Upper lobe of left lung (tissue), 6 donors: ENCODE results near the gene KIF22. TPM values are rescaled to one million over a fixed set of nuclear protein-coding genes. Genes with fewer than 3 reads are reported as not detected.
A peak's percentile ranks its signal among the peaks of the same experiment; 100 is the strongest.

Experiments used
- ATAC-seq, 2 donors: fragments of 200-7000 bp; cut with Tn5 transposase; one replicate each; pipeline ENCODE4 v1.9.1; 2022; ENCODE audit warnings: mild to moderate bottlenecking in 2 of 2, moderate library complexity in 2 of 2; ENCODE audit not compliant: low FRiP score in 2 of 2
- DNase-seq, 2 donors: peaks; one replicate each; pipeline ENCODE4 v3.0.0-alpha.2; 2019 to 2020
- H3K27ac ChIP-seq, 4 donors: fragments of 200-600 bp; sonication (generic); one replicate each; pipeline ENCODE4 v1.5.1; 2016 to 2019
- H3K27me3 ChIP-seq, 4 donors: fragments of 200-600 bp; sonication (generic); one replicate each; pipeline ENCODE4 v1.5.1; 2017 to 2019
- H3K36me3 ChIP-seq, 4 donors: fragments of 200-600 bp; sonication (generic); one replicate each; pipeline ENCODE4 v1.5.1; 2016 to 2019
- H3K4me1 ChIP-seq, 4 donors: fragments of 200-600 bp; sonication (generic); one replicate each; pipeline ENCODE4 v1.5.1; 2018 to 2019
- H3K4me3 ChIP-seq, 4 donors: fragments of 200-600 bp; sonication (generic); one replicate each; pipeline ENCODE4 v1.5.1; 2017 to 2019; ENCODE audit warnings: mild to moderate bottlenecking in 2 of 4, moderate library complexity in 1 of 4
- H3K9me3 ChIP-seq, 4 donors: fragments of 200-600 bp; sonication (generic); one replicate each; pipeline ENCODE4 v1.5.1; 2018 to 2019
- CTCF ChIP-seq, 6 experiments: fragments of 450-650 bp in 4 of 6; fragments of 200-600 bp in 2 of 6; sonication (generic) in 2 of 6; IDR thresholded peaks; one replicate each; pipeline ENCODE4 v1.5.1; 2016 to 2019; ENCODE audit warnings: antibody characterized with exemption in 6 of 6
- EP300 ChIP-seq, 4 donors: sonication (generic); formaldehyde crosslinking; IDR thresholded peaks; one replicate each; pipeline ENCODE4 v1.5.1; 2017; ENCODE audit warnings: antibody characterized with exemption in 4 of 4, control low read depth in 2 of 4
- POLR2A ChIP-seq, 4 donors: fragments of 450-650 bp; IDR thresholded peaks; one replicate each; pipeline ENCODE4 v1.5.1; 2016 to 2017; ENCODE audit warnings: antibody characterized with exemption in 4 of 4, mild to moderate bottlenecking in 2 of 4
- POLR2AphosphoS5 ChIP-seq, 2 donors: sonication (generic); formaldehyde crosslinking; IDR thresholded peaks; one replicate each; pipeline ENCODE4 v1.5.1; 2017; ENCODE audit warnings: antibody characterized with exemption in 2 of 2
- WGBS, 2 donors: methylation state at CpG; one replicate each; pipeline ENCODE4 v1.1.5; 2017 to 2018; 5-methylcytosine and 5-hydroxymethylcytosine counted together
- total RNA-seq, 6 donors: library from RNA; depleted of rRNA in 4 of 6; stranded (reverse); fragments of >200 nt in 4 of 6; gene quantifications; one replicate each; pipeline versions ENCODE4 v1.1.0 to v1.2.1, GENCODE V29; 2016 to 2021
- donor health status: DM: no; HTN: no; CAD: no; lungs with moderate emphysema.
- donor health status: DM: no; HTN: yes; CAD: no; lungs with severe emphysema.

KIF22 gene
- total RNA-seq, 6 donors from 2014 or later = 9.1 to 43.5 (median 26.6) TPM

- WGBS, 2 donors = 0% methylated on average over 22 to 23 of the region's 103 CpGs
- Histone ChIP-seq H3K9me3 (no peaks in the 10 kb centered on the region), H3K4me1 (peaks cover 33 to 46% (median 42%) of the 10 kb centered on the region in 4 donors), H3K27ac (peak overlapping the region; percentile 96 to 97 (median 97)), H3K36me3 (peaks cover 2 to 23% (median 17%) of the 10 kb centered on the region in 4 donors), H3K4me3 (peak overlapping the region; percentile 63 to 93 (median 83)), H3K27me3 (no peaks in the 10 kb centered on the region)
- ATAC-seq (peak; percentile 94 to 97), DNase-seq (peak; percentile 98 to 99)
- TF ChIP-seq EP300 (IDR thresholded peaks at IDR 0.05) = peak in 1 of 4 donors; percentile 82
- peak; percentile 97 to 99 for TF ChIP-seq POLR2AphosphoS5 (IDR thresholded peaks at IDR 0.05)
- peak in 3 of 4 donors; percentile 71 to 95 (median 79) for TF ChIP-seq POLR2A (IDR thresholded peaks at IDR 0.05)
- TF ChIP-seq CTCF (IDR thresholded peaks at IDR 0.05) = peak in 4 of 6 experiments; percentile 18 to 56 (median 36)
Measured at GRCh38 chr16:29805232-29806098, 14.9 kb downstream of the KIF22 start.

DNA sequence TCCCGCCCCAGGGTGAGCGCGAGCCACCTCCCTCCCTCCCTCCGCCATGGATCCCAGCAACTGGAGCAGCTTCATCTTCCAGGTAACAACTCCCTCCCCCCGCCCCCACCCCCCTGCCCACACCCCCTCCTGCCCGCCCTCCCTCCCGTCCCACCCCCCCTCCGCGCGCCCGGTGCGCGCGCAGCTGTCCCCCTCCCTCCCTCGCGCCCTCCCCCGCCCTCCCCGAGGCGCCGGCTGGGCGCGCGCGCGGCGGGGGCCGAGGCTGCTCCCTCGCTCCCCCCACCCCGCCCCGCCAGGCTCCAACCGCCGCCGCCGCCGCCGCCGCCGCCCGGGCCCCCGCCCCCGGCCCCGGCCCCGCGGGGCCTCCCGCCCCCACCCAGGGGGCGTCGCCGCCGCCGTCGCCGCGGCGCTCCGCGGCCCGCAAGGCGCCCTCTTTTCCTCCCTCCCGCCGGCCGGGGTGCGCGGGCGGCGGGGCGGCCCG, 15.6 kb downstream of the KIF22 start, which contains the start of gene MAZ:
Gene MAZ, plus strand, starts transcription at position 431 of the 481 bp plus-strand sequence. CDS start 173 bp downstream, outside the sequence.
- ATAC-seq = peak in 1 of 2 donors; percentile 3
- H3K4me3 ChIP-seq = peak within 1 kb of the TSS; percentile 63 to 93 (median 83)
- peaks cover 39 to 52% (median 48%) of the 10 kb centered on the region in 4 donors for H3K4me1 ChIP-seq
- no peaks in the 10 kb centered on the region for H3K9me3 ChIP-seq
- peak in 1 of 2 donors; percentile 95 for DNase-seq
- no CpG with 5 or more reads among the region's 67 CpGs for WGBS, 2 donors
- peak within 1 kb of the TSS; percentile 96 to 97 (median 97) for H3K27ac ChIP-seq
- H3K36me3 ChIP-seq = peaks cover 2 to 21% (median 17%) of the 10 kb centered on the region in 4 donors
- no peak for TF ChIP-seq POLR2AphosphoS5 (IDR thresholded peaks at IDR 0.05)
- TF ChIP-seq CTCF (IDR thresholded peaks at IDR 0.05) = no peak
- no peak for TF ChIP-seq POLR2A (IDR thresholded peaks at IDR 0.05)
- no peak for TF ChIP-seq EP300 (IDR thresholded peaks at IDR 0.05)
- no peaks in the 10 kb centered on the region for H3K27me3 ChIP-seq

GRCh38 chr16:29806641-29807425, 16.3 kb downstream of the KIF22 start:
- TF ChIP-seq POLR2AphosphoS5 (IDR thresholded peaks at IDR 0.05) = no peak
- TF ChIP-seq CTCF (IDR thresholded peaks at IDR 0.05) = peak in 1 of 6 experiments; percentile 10
- no peak for TF ChIP-seq EP300 (IDR thresholded peaks at IDR 0.05)
- TF ChIP-seq POLR2A (IDR thresholded peaks at IDR 0.05) = no peak
- Histone ChIP-seq H3K4me3 (peak overlapping the region; percentile 62 to 75 (median 68)), H3K27me3 (peaks cover 0 to under 1% (median 0%) of the 10 kb centered on the region in 4 donors), H3K9me3 (no peaks in the 10 kb centered on the region), H3K4me1 (peaks cover 44 to 59% (median 53%) of the 10 kb centered on the region in 4 donors), H3K27ac (peak overlapping the region; percentile 86 to 94 (median 92)), H3K36me3 (peaks cover 2 to 21% (median 17%) of the 10 kb centered on the region in 4 donors)
- WGBS, 2 donors = 0% methylated on average over 3 to 10 of the region's 99 CpGs
- ATAC-seq (no peak), DNase-seq (peak; percentile 58 to 91)

DNA sequence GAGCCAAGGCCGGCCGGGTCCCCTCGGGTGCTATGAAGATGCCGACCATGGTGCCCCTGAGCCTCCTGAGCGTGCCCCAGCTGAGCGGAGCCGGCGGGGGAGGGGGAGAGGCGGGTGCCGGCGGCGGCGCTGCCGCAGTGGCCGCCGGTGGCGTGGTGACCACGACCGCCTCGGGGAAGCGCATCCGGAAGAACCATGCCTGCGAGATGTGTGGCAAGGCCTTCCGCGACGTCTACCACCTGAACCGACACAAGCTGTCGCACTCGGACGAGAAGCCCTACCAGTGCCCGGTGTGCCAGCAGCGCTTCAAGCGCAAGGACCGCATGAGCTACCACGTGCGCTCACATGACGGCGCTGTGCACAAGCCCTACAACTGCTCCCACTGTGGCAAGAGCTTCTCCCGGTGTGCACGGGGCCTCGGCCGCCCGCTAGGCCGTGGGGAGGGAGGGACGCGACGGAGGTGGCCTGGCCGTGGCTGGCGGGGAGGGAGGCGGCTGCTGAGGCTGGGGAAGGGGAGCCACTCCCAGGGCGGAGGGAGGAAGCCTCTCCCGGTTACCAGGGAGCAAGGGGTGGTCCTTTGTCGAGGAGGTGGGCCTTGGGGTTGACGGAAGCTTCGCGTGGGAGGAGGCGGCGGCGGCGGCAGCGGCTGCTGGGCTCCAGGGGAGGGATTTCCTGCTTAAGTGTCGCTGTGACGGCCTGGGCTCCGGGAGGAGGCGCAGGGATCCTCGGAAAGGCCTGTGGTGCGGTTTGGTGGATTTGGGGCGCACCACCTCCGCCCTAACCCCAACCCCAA, 17.1 kb downstream of the KIF22 start:
- H3K4me3 ChIP-seq = peak overlapping the region; percentile 62 to 75 (median 68)
- TF ChIP-seq EP300 (IDR thresholded peaks at IDR 0.05) (peak in 1 of 4 donors; percentile 24), POLR2AphosphoS5 (IDR thresholded peaks at IDR 0.05) (peak; percentile 78 to 82), CTCF (IDR thresholded peaks at IDR 0.05) (peak; percentile 21 to 73 (median 56)), POLR2A (IDR thresholded peaks at IDR 0.05) (peak in 2 of 4 donors; percentile 22 to 80)
- H3K27me3 ChIP-seq = peaks cover 0 to 5% (median 0%) of the 10 kb centered on the region in 4 donors
- ATAC-seq = peak; percentile 49 to 61
- no peaks in the 10 kb centered on the region for H3K9me3 ChIP-seq
- peak; percentile 92 to 95 for DNase-seq
- peaks cover 2 to 21% (median 17%) of the 10 kb centered on the region in 4 donors for H3K36me3 ChIP-seq
- peaks cover 52 to 67% (median 61%) of the 10 kb centered on the region in 4 donors for H3K4me1 ChIP-seq
- 2 to 15% methylated on average over 2 to 45 of the region's 69 CpGs for WGBS, 2 donors
- H3K27ac ChIP-seq = peak overlapping the region; percentile 86 to 94 (median 92)
